MM.1S (cell line): Measurements from ENCODE around the gene XCR1.

ENCODE experiments used
- EZH2 ChIP-seq: fragments of 300-600 bp; sonication (generic); optimal IDR thresholded peaks from 2 replicates; pipeline ENCODE3; 2017; ENCODE audit warnings: low read depth, mild to moderate bottlenecking, antibody characterized with exemption, low read length, mixed read lengths
- EZH2phosphoT487 ChIP-seq: fragments of 300-600 bp; sonication (generic); IDR thresholded peaks from 2 replicates; pipeline ENCODE4 v1.6.1; 2018; ENCODE audit warnings: antibody characterized with exemption, low read length
- TF ChIP-seq, protein P1 (sequence below): fragments of 300-600 bp; sonication (generic); IDR thresholded peaks from 2 replicates; pipeline ENCODE4 v1.5.1; 2016; ENCODE audit warnings: antibody characterized with exemption, low read length, mixed read lengths

GRCh38 chr3:46038916-46039315, 11.6 kb upstream of the XCR1 start:
- TF ChIP-seq, protein P1, sequence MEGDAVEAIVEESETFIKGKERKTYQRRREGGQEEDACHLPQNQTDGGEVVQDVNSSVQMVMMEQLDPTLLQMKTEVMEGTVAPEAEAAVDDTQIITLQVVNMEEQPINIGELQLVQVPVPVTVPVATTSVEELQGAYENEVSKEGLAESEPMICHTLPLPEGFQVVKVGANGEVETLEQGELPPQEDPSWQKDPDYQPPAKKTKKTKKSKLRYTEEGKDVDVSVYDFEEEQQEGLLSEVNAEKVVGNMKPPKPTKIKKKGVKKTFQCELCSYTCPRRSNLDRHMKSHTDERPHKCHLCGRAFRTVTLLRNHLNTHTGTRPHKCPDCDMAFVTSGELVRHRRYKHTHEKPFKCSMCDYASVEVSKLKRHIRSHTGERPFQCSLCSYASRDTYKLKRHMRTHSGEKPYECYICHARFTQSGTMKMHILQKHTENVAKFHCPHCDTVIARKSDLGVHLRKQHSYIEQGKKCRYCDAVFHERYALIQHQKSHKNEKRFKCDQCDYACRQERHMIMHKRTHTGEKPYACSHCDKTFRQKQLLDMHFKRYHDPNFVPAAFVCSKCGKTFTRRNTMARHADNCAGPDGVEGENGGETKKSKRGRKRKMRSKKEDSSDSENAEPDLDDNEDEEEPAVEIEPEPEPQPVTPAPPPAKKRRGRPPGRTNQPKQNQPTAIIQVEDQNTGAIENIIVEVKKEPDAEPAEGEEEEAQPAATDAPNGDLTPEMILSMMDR, result no peak
- TF ChIP-seq EZH2, result no peak
- TF ChIP-seq EZH2phosphoT487, result no peak
